NT2/D1 (cell line): ENCODE data around the gene MT1A.

Experiments used
- DNase-seq: peaks from one replicate; pipeline ENCODE4 v3.0.0-alpha.2; 2011; ENCODE audit warnings: low read depth, low spot score
- H3K27me3 ChIP-seq: 2 replicates; pipeline ENCODE4 v1.6.0; 2011; ENCODE audit warnings: mild to moderate bottlenecking; ENCODE audit not compliant: insufficient read length, insufficient read depth
- H3K36me3 ChIP-seq: 2 replicates; pipeline ENCODE4 v1.6.1; 2011; ENCODE audit warnings: mild to moderate bottlenecking, low read length, mixed read lengths; ENCODE audit not compliant: insufficient read depth, insufficient read length
- H3K4me1 ChIP-seq: 2 replicates; pipeline ENCODE4 v1.5.1; 2011; ENCODE audit not compliant: insufficient read depth, insufficient read length
- H3K4me3 ChIP-seq: 2 replicates; pipeline ENCODE4 v1.5.1; 2011; ENCODE audit warnings: low read depth; ENCODE audit not compliant: insufficient read length
- H3K9ac ChIP-seq: 2 replicates; pipeline ENCODE4 v1.6.0; 2011; ENCODE audit warnings: low read depth; ENCODE audit not compliant: insufficient read length
- H3K9me3 ChIP-seq: 2 replicates; pipeline ENCODE4 v1.5.1; 2011; ENCODE audit warnings: mild to moderate bottlenecking, low read length; ENCODE audit not compliant: insufficient read depth
- SUZ12 ChIP-seq: IDR thresholded peaks from 2 replicates; pipeline ENCODE4 v1.6.1; 2011; ENCODE audit not compliant: insufficient read length, insufficient read depth; ENCODE audit errors: extremely low read depth
- YY1 ChIP-seq: IDR thresholded peaks from 2 replicates; pipeline ENCODE4 v1.6.1; 2011; ENCODE audit not compliant: insufficient read length, insufficient read depth
- ZNF274 ChIP-seq: IDR thresholded peaks from 2 replicates; pipeline ENCODE4 v1.6.1; 2011; ENCODE audit warnings: mild to moderate bottlenecking, low read depth, low read length

Gene MT1A

DNA sequence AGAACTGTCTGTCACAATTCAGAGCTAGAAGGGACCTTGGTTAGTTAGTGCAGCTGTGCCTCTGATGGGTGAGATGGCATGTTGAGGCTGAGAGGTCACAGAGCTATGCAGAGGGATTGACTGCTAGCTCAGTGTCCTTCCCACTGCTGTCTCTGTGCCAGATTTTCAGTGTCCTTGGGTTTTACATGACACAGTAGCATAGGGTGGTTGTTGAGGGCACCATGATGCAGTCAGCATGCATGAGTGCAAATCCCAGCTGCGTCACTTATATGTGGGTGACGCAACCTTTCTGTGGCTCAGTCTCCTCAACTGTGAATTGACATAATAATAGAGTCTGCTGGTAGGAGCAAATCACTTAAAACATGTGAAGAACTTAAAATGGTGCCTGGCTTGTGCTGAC, 2.7 kb downstream of the MT1A start:
- Histone ChIP-seq H3K4me3 (no peak overlapping the region), H3K9ac (no peak overlapping the region), H3K4me1 (peaks cover 10% of the 10 kb centered on the region), H3K36me3 (no peaks in the 10 kb centered on the region), H3K27me3 (peaks cover 46% of the 10 kb centered on the region), H3K9me3 (no peaks in the 10 kb centered on the region)
- DNase-seq, result no peak
- TF ChIP-seq SUZ12 (no peak), YY1 (no peak), ZNF274 (no peak)

DNA sequence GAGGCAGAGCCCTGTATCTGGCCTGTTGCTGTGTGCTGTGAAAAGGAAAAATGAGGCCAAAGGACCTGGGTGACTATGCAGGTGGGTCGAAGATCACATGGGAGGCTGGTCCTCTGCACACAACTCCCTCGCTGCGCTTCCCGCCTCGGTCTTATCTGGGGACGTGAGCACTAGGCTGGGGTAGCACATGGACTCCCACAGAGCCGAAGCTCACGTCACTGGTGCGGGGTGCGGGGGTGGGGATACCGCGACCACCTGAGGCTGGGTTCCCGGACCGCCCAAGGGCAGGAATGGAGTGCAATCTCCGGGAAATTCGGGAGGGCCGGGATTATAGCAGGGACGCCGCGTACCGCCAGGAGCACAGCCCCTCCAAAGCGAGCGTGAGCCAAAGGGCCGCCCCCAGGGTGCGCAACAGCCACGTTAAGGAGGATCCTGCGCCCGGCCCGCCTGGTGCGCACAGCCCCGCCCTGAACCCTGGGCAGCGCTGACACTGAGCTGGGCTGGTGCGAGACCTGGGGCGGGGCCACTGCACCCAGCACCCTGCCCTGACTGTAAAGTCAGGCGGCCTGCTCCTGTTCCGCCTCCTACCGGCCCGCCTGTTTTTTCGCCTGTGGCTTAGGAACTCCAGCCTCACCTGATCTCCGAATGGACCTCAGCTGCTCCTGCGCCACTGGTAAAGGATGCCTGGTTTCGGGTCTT, 4.8 kb downstream of the MT1A start:
- DNase-seq, result no peak
- Histone ChIP-seq H3K27me3 (peaks cover 26% of the 10 kb centered on the region), H3K4me1 (peaks cover 8% of the 10 kb centered on the region), H3K9ac (no peak overlapping the region), H3K4me3 (no peak overlapping the region), H3K9me3 (no peaks in the 10 kb centered on the region), H3K36me3 (no peaks in the 10 kb centered on the region)
- TF ChIP-seq ZNF274 (no peak), YY1 (no peak), SUZ12 (no peak)

DNA sequence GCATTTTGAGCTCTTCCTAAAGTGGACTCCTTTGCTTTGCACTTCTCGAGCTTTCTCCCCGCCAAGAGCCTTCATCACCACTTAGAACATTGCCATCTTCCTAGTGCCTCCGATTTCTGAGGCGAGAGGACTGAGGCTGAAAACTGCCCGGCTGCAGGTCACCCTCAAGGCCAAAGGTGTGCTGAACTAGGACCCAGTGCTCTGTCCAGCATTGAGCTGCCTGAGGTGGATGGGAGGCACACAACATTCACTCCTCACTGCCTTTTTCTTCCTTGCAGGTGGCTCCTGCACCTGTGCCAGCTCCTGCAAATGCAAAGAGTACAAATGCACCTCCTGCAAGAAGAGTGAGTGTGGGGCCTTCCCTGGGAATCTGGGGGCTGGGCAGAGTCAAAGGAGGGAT, 5.4 kb downstream of the MT1A start:
- Histone ChIP-seq H3K36me3 (no peaks in the 10 kb centered on the region), H3K4me3 (no peak overlapping the region), H3K9ac (no peak overlapping the region), H3K27me3 (peaks cover 20% of the 10 kb centered on the region), H3K4me1 (peaks cover 5% of the 10 kb centered on the region), H3K9me3 (no peaks in the 10 kb centered on the region)
- no peak for DNase-seq
- TF ChIP-seq YY1 (no peak), ZNF274 (no peak), SUZ12 (no peak)

DNA sequence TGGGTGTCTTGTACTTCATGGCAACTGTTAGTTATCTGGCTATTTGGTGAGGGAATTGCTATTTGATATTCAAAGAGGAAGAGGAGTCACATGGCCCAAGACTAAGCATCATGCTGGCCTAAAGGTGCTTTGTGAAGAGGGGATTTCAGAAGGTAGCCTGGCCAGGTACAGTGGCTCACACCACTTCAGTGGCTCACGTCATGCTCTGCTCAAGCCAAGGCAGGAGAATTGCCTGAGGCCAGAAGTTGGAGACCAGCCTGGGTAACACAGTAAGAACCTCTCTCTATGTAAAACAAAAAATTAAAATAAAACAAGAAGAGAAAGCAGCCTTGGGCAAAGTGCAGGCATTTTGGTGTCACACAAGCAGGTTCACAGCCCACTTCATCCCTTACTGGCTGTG, 6.8 kb downstream of the MT1A start:
- TF ChIP-seq YY1 (no peak), SUZ12 (no peak)
- H3K4me3 ChIP-seq, result no peak overlapping the region
- peaks cover 5% of the 10 kb centered on the region for H3K27me3 ChIP-seq
- H3K4me1 ChIP-seq, result peaks cover 5% of the 10 kb centered on the region
- H3K9ac ChIP-seq, result no peak overlapping the region
- no peaks in the 10 kb centered on the region for H3K36me3 ChIP-seq
- no peaks in the 10 kb centered on the region for H3K9me3 ChIP-seq
- DNase-seq, result no peak

DNA sequence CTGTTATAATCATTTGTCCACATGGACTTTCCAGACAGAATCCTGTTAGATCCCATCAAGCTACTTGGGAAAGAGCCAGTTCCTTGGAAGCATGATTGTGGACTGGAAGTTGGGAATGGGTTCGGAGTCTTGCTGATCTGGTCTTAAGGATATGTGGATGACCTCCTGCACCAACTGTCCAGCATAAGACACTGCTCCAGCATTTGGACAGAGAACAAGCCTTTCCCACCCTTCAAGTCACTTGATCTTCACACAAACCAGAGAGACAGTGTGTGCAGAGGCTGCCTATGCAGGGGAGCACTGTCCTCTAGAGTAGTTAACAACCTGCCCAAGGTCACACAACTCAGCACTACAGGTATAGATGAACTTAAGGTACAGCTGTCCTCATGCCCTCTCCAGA, 7.4 kb downstream of the MT1A start:
- Histone ChIP-seq H3K4me3 (no peak overlapping the region), H3K9me3 (no peaks in the 10 kb centered on the region), H3K27me3 (peaks cover 3% of the 10 kb centered on the region), H3K9ac (no peak overlapping the region), H3K4me1 (peaks cover 5% of the 10 kb centered on the region), H3K36me3 (no peaks in the 10 kb centered on the region)
- DNase-seq, result no peak
- TF ChIP-seq YY1, result no peak
- TF ChIP-seq ZNF274, result no peak
- TF ChIP-seq SUZ12, result no peak

DNA sequence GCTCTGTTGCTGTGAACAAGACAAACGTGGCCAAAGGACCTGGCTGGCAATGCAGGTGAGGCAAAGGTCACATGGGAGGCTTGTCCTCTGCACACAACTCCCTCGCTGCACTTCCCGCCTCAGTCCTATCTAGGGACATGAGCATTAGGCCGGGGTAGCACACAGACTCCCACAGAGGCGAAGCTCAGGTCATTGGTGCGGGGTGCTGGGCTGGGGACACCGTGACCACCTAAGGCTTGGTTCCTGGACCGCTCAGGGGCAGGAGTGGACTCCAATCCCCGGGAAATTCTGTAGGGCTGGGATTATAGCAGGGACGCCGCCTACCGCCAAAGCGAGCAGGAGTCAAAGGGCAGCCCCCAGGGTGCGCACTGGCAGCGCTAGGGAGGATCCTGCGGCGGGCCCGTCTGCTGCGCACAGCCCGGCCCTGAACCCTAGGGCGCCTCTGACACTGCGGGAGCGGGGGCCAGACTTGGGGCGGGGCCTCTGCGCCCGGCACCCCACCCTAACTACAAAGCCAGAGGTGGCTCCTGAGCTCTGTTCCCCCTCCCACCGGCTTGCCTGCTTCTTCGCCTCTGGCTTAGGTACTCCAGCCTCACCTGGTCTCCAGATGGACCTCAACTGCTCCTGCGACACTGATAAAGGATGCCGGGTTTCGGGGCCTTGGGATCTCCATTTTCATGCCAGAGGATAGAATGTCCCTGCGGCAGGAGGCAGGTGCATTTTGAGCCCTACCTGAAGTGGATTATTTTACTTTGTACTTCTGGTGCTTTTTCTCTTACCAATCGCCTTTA, 9.4 kb downstream of the MT1A start:
- Histone ChIP-seq H3K4me1 (peaks cover 9% of the 10 kb centered on the region), H3K27me3 (peaks cover 7% of the 10 kb centered on the region), H3K9ac (no peak overlapping the region), H3K36me3 (no peaks in the 10 kb centered on the region), H3K9me3 (no peaks in the 10 kb centered on the region), H3K4me3 (no peak overlapping the region)
- TF ChIP-seq YY1 (no peak), ZNF274 (no peak), SUZ12 (no peak)
- DNase-seq, result no peak

DNA sequence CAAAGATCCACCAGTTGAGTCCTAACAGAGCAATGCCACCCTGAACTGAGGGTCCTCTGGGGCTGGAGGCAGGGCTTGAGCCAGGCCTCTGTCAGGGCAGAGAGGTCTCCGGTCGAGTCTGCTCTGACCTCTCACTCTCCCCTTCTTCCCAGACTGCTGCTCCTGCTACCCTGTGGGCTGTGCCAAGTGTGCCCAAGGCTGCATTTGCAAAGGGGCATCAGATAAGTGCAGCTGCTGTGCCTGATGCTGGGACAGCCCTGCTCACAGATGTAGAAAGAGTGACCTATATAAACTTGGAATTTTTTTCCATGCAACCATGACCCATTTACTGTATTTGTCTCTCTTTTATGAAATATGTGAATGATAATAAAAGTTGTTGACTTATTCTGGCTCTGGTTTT, 10.8 kb downstream of the MT1A start:
- Histone ChIP-seq H3K4me1 (peaks cover 4% of the 10 kb centered on the region), H3K27me3 (peaks cover 7% of the 10 kb centered on the region), H3K9ac (no peak overlapping the region), H3K36me3 (no peaks in the 10 kb centered on the region), H3K9me3 (no peaks in the 10 kb centered on the region), H3K4me3 (no peak overlapping the region)
- no peak for TF ChIP-seq ZNF274
- no peak for DNase-seq
